Measurements from ENCODE around the gene KRT38. TPM values are rescaled to one million over a fixed set of nuclear protein-coding genes. Genes with fewer than 3 reads are reported as not detected.

KRT38 gene
- total RNA-seq, 1 experiment from 2014 or later = not detected

- Histone ChIP-seq H3K23me2 (ENCODE audit: insufficient read length, low read depth, low read length, poor library complexity, severe bottlenecking) (no peaks in the 10 kb centered on the region), H2AK5ac (ENCODE audit: insufficient read length, low read length) (no peak overlapping the region), H3K27ac (ENCODE audit: insufficient read length, low read depth, low read length) (no peak overlapping the region), H3K18ac (ENCODE audit: insufficient read length, low read depth, low read length) (no peak overlapping the region), H4K5ac (ENCODE audit: insufficient read length, low read depth, low read length) (no peak overlapping the region), H2BK12ac (ENCODE audit: insufficient read length, low read depth, low read length) (no peak overlapping the region), H2AFZ (ENCODE audit: low read length) (no peak overlapping the region), H3K79me2 (ENCODE audit: insufficient read depth, low read length) (no peaks in the 10 kb centered on the region), H4K8ac (replicated peaks; ENCODE audit: insufficient read length, low read depth, low read length) (no peak overlapping the region), H3K9me3 (ENCODE audit: control insufficient read depth, low read depth, low read length) (no peaks in the 10 kb centered on the region), H3K4me2 (ENCODE audit: insufficient read depth, insufficient read length, low read length) (no peak overlapping the region), H3K4me1 (ENCODE audit: insufficient read depth, low read length) (0 out of 2 replicates have a peak, but pooled peaks cover 2% of the 10 kb centered on the region), H3K23ac (ENCODE audit: insufficient read length, low read depth, low read length) (no peak overlapping the region), H3K56ac (ENCODE audit: insufficient read length, low read depth, low read length) (no peak overlapping the region), H2BK120ac (ENCODE audit: low read depth, low read length, poor library complexity, severe bottlenecking) (no peak overlapping the region), H4K20me1 (ENCODE audit: control insufficient read depth, insufficient read depth, insufficient read length) (no peaks in the 10 kb centered on the region), H3K4ac (ENCODE audit: low read depth, low read length) (no peak overlapping the region), H3K9ac (ENCODE audit: extremely low read depth, insufficient read length, low read length) (no peak overlapping the region), H4K91ac (ENCODE audit: insufficient read length, low read depth, low read length) (no peak overlapping the region), H2BK5ac (ENCODE audit: insufficient read length, low read length) (no peak overlapping the region), H3K27me3 (ENCODE audit: insufficient read depth, low read length) (no peaks in the 10 kb centered on the region), H2BK20ac (ENCODE audit: low read depth, low read length, poor library complexity, severe bottlenecking) (no peak overlapping the region), H2BK15ac (ENCODE audit: low read depth, low read length) (no peak overlapping the region), H3K14ac (ENCODE audit: insufficient read depth, low read length) (0 out of 2 replicates have a peak overlapping the region, but pooled peaks have one; percentile 6), H3K79me1 (ENCODE audit: insufficient read depth, low read depth, low read length, poor library complexity, severe bottlenecking) (no peaks in the 10 kb centered on the region), H3T11ph (ENCODE audit: low read length) (no peak overlapping the region)
- Mint-ChIP-seq H3K27ac (no peak overlapping the region), H3K4me3 (no peak overlapping the region), H3K36me3 (ENCODE audit: insufficient read depth in 1 of 3, low read depth in 3 of 3) (no peaks in the 10 kb centered on the region), H3K27me3 (ENCODE audit: low read depth) (peaks cover 3% of the 10 kb centered on the region), H3K9me3 (no peaks in the 10 kb centered on the region), H3K4me1 (peaks cover 6 to 10% of the 10 kb centered on the region in 2 experiments)
- 0 out of 3 replicates have a peak, but pooled peaks have one; percentile 12 for TF ChIP-seq CTCF (conservative IDR thresholded peaks at IDR 0.05)
- DNase-seq = no peak
- no CpG with 5 or more reads among the region's 5 CpGs for WGBS (ENCODE audit: extremely low coverage, insufficient read length, low lambda C conversion rate)
These were observed 34.6 kb downstream of the KRT38 start for GRCh38 chr17:41406205-41406604.

Data from H9 (cell line).